Measurements from ENCODE around the gene CABP4.
"Not testable (repeated sequence)": the region's sequence is repeated elsewhere in the genome, so short reads cannot be mapped to it uniquely, and the experiment has no call there.

DNA sequence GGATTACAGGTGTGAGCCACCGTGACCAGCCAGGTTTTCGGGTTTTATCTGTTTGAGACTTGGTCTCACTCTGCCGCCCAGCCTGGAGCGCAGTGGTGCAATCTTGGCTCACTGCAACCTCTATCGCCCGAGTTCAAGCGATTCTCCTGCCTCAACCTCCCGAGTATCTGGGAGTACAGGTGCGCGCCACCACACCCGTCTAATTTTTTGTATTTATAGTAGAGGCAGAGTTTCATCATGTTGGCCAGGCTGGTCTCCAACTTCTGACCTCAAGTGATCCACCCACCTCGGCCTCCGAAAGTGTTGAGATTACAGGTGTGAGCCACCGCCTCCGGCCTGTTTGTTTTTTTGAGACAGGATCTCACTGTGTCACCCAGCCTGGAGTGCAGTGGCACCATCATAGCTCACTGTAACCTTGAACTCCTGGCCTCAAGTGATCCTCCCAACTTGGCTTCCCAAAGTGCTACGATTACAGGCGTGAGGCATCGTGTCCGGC lies 27.7 kb upstream of the CABP4 start:
- not testable (repeated sequence) for TF ChIP-seq POLR2A (IDR thresholded peaks at IDR 0.05; ENCODE audit: low read depth, low read length); SRF (IDR thresholded peaks at IDR 0.05; ENCODE audit: low read depth in 2 of 2, low read length in 2 of 2); EED (IDR thresholded peaks at IDR 0.05; ENCODE audit: low read depth); TAF1 (IDR thresholded peaks at IDR 0.05; ENCODE audit: borderline replicate concordance, low read depth, low read length); POU2F2 (IDR thresholded peaks at IDR 0.05; ENCODE audit: borderline replicate concordance, low read depth, low read length); YY1 (IDR thresholded peaks at IDR 0.05; ENCODE audit: low read depth, low read length)
- TF ChIP-seq, protein P1, sequence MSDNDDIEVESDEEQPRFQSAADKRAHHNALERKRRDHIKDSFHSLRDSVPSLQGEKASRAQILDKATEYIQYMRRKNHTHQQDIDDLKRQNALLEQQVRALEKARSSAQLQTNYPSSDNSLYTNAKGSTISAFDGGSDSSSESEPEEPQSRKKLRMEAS (IDR thresholded peaks at IDR 0.05; ENCODE audit: low read depth, low read length) = not testable (repeated sequence)

Data from GM12878 (cell line).